ENCODE measurements around the gene NAALADL2. TPM values are rescaled to one million over a fixed set of nuclear protein-coding genes. Genes with fewer than 3 reads are reported as not detected.

The NAALADL2 gene
- total and polyA plus RNA-seq, 7 donors = 0.56 to 3.3 (median 1.6) TPM

DNA sequence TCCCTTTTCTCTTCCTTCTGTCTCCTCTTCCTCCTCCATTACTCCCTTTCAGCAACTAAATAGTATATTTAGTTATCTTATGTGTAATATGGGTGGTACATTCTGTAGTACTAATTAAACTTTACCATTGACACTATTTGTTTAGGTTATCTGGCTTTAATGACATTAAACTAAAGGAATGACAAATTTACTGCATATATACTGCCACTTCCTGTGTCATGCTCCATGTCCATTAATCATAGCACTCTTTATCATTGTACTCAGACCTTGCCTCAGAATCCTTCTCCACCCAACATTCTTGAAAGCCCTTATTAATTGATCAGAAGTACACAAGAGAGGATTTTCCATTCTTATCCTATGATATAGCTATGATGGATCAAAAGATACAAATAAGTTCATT is 244.2 kb downstream of the NAALADL2 start:
- Histone ChIP-seq H3K36me3 (ENCODE audit: insufficient read depth in 1 of 2, low read depth in 1 of 2) (no peaks in the 10 kb centered on the region), H3K27ac (no peak overlapping the region), H3K9me3 (no peaks in the 10 kb centered on the region), H3K4me3 (no peak overlapping the region), H3K27me3 (ENCODE audit: insufficient read depth in 3 of 3, low read length in 2 of 3) (no peaks in the 10 kb centered on the region), H3K4me1 (no peaks in the 10 kb centered on the region)
- ATAC-seq = no peak
- DNase-seq = no peak
- intact Hi-C loops (cut with DNase I) = no loop called here
- TF ChIP-seq, protein P1, sequence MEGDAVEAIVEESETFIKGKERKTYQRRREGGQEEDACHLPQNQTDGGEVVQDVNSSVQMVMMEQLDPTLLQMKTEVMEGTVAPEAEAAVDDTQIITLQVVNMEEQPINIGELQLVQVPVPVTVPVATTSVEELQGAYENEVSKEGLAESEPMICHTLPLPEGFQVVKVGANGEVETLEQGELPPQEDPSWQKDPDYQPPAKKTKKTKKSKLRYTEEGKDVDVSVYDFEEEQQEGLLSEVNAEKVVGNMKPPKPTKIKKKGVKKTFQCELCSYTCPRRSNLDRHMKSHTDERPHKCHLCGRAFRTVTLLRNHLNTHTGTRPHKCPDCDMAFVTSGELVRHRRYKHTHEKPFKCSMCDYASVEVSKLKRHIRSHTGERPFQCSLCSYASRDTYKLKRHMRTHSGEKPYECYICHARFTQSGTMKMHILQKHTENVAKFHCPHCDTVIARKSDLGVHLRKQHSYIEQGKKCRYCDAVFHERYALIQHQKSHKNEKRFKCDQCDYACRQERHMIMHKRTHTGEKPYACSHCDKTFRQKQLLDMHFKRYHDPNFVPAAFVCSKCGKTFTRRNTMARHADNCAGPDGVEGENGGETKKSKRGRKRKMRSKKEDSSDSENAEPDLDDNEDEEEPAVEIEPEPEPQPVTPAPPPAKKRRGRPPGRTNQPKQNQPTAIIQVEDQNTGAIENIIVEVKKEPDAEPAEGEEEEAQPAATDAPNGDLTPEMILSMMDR (IDR thresholded peaks at IDR 0.05) = no peak

DNA sequence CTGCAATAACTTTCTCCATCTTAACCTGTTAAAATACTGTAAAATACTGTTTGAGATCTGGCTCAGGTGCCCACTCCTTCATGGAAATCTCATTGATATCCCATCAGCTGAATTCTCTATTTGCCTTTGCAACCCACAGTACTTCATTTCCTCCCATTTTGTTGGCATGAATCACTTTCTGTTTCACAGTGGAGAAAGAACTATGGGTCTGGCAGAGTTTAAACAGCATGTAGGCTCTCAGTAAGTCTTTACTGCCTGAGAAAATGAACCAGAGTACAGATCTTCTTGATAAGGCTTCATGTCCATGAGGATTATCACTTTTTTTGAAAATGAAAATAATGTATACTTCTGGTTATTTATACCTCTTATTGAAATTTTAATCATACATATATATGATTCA is 245.9 kb downstream of the NAALADL2 start:
- Histone ChIP-seq H3K27ac (no peak overlapping the region), H3K36me3 (ENCODE audit: insufficient read depth in 1 of 2, low read depth in 1 of 2) (no peaks in the 10 kb centered on the region), H3K9me3 (no peaks in the 10 kb centered on the region), H3K27me3 (ENCODE audit: insufficient read depth in 3 of 3, low read length in 2 of 3) (no peaks in the 10 kb centered on the region), H3K4me1 (no peaks in the 10 kb centered on the region), H3K4me3 (no peak overlapping the region)
- intact Hi-C loops (cut with DNase I) = no loop called here
- DNase-seq = no peak
- TF ChIP-seq, protein P1 (IDR thresholded peaks at IDR 0.05) = no peak
- ATAC-seq = no peak

DNA sequence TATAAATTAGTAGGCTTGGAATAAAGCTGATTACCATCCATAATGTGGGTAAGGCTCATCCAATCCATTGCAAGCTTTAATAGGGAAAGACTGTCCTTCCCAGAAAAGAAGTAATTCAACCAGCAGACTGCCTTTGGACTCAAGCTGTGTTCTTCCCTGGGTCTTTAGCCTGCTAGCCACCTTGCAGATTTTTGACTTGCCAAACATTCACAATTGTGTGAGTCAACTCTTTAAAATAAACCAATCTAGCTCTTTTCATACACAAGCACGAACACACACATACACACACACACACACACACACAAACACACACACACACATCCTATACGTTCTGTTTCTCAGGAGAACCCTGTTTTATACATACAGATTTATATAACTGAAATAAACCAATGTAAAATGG is 248.1 kb downstream of the NAALADL2 start:
- Histone ChIP-seq H3K9me3 (no peaks in the 10 kb centered on the region), H3K4me1 (no peaks in the 10 kb centered on the region), H3K36me3 (ENCODE audit: insufficient read depth in 1 of 2, low read depth in 1 of 2) (no peaks in the 10 kb centered on the region), H3K27me3 (ENCODE audit: insufficient read depth in 3 of 3, low read length in 2 of 3) (no peaks in the 10 kb centered on the region), H3K27ac (no peak overlapping the region), H3K4me3 (no peak overlapping the region)
- no peak for DNase-seq
- 78 to 95% (median 83%) methylated on average over 2 of the region's 2 CpGs for WGBS, 3 donors
- TF ChIP-seq, protein P1 (IDR thresholded peaks at IDR 0.05) = no peak
- intact Hi-C loops (cut with DNase I) = no loop called here
- no peak for ATAC-seq

DNA sequence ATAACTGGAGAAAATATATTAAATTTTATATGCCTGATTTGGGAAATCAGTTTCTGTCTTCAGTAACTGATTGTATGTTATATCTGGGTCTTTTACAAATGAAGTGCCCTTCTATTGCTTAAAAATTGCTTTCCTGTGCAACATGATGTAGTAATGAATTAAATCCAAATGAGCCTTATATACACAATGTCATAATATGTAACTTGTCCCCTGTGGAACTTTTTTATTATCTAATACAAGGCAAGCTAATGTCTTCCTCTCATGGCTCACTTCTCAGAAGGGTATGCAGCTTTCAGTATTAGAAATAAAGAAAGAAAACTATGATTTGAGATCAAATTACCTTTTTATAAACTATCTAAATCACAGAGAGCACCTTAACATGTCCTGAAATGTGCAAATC is 248.9 kb downstream of the NAALADL2 start:
- no peaks in the 10 kb centered on the region for H3K27me3 ChIP-seq (ENCODE audit: insufficient read depth in 3 of 3, low read length in 2 of 3)
- TF ChIP-seq, protein P1 (IDR thresholded peaks at IDR 0.05) = no peak
- no peak overlapping the region for H3K4me3 ChIP-seq
- no peak overlapping the region for H3K27ac ChIP-seq
- H3K4me1 ChIP-seq = no peaks in the 10 kb centered on the region
- no peak for DNase-seq
- ATAC-seq = no peak
- no peaks in the 10 kb centered on the region for H3K9me3 ChIP-seq
- no peaks in the 10 kb centered on the region for H3K36me3 ChIP-seq (ENCODE audit: insufficient read depth in 1 of 2, low read depth in 1 of 2)
- intact Hi-C loops (cut with DNase I) = no loop called here

DNA sequence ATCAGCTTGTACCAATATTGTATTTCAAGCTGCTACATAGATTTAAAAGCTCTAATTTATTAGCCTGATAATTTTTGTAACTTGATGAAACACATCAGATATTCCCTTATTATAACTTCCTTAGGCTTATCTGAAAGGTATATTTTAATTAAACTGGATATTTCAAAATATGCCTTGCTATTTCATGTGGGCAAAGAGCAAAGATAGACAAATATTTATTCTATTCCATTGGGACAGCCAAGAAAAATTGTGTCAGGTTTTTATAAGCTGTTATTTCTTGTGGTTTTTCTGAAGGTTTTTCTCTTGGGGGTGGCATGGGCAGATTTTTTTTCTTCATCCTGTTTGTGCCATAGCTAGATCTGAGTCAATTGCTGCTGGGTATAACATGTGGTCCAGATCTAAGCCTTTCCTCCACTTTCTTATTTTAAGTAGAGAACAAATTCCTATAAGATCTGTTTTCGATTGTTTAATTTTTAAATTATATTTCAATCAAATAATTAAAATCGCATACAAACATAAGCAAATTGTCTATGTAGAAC is 249.5 kb downstream of the NAALADL2 start:
- TF ChIP-seq, protein P1 (IDR thresholded peaks at IDR 0.05) = no peak
- ATAC-seq (no peak), DNase-seq (no peak)
- intact Hi-C loops (cut with DNase I) = no loop called here
- H3K4me3 ChIP-seq = no peak overlapping the region
- WGBS, 3 donors = 45 to 96% (median 93%) methylated on average over 2 of the region's 2 CpGs
- H3K36me3 ChIP-seq (ENCODE audit: insufficient read depth in 1 of 2, low read depth in 1 of 2) = no peaks in the 10 kb centered on the region
- no peaks in the 10 kb centered on the region for H3K9me3 ChIP-seq
- H3K27me3 ChIP-seq (ENCODE audit: insufficient read depth in 3 of 3, low read length in 2 of 3) = no peaks in the 10 kb centered on the region
- H3K27ac ChIP-seq = no peak overlapping the region
- no peaks in the 10 kb centered on the region for H3K4me1 ChIP-seq

All from psoas muscle (tissue), 8 donors.